Peyer's patch (tissue), 4 donors: ENCODE data around the gene NSUN6.

Experiments used
- CTCF ChIP-seq, 6 experiments: fragments of 450-650 bp in 4 of 6; fragments of 200-600 bp in 2 of 6; sonication (generic) in 1 of 6; IDR thresholded peaks; one replicate each; pipeline ENCODE4 v1.5.1; 2017 to 2019; ENCODE audit warnings: antibody characterized with exemption in 6 of 6, mild to moderate bottlenecking in 3 of 6, moderate library complexity in 1 of 6
- POLR2A ChIP-seq, 2 donors: fragments of 450-650 bp; IDR thresholded peaks; one replicate each; pipeline ENCODE4 v1.5.1; 2017; ENCODE audit warnings: antibody characterized with exemption in 2 of 2, mild to moderate bottlenecking in 2 of 2, moderate library complexity in 2 of 2

DNA sequence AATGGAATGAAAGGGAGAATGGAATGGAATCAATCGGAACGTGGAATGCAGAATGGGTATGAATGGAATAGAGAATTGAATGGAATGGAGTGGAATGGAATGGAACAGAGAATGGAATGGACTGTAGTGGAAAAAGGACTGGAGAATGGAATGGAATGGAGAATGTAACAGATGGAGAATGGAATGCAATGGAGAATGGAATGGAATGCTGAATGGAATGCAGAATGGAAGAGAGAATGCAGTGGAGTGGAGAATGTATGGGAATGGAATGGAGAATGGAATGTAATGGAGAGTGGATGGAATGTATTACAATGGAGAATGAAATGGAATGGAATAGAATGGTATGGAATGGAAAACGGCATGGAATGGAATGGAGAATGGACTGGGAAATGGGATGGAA, 96.9 kb downstream of the NSUN6 start:
- TF ChIP-seq CTCF (IDR thresholded peaks at IDR 0.05) = no peak
- TF ChIP-seq POLR2A (IDR thresholded peaks at IDR 0.05) = no peak
